ENCODE measurements around the gene ZBP1.

DNA sequence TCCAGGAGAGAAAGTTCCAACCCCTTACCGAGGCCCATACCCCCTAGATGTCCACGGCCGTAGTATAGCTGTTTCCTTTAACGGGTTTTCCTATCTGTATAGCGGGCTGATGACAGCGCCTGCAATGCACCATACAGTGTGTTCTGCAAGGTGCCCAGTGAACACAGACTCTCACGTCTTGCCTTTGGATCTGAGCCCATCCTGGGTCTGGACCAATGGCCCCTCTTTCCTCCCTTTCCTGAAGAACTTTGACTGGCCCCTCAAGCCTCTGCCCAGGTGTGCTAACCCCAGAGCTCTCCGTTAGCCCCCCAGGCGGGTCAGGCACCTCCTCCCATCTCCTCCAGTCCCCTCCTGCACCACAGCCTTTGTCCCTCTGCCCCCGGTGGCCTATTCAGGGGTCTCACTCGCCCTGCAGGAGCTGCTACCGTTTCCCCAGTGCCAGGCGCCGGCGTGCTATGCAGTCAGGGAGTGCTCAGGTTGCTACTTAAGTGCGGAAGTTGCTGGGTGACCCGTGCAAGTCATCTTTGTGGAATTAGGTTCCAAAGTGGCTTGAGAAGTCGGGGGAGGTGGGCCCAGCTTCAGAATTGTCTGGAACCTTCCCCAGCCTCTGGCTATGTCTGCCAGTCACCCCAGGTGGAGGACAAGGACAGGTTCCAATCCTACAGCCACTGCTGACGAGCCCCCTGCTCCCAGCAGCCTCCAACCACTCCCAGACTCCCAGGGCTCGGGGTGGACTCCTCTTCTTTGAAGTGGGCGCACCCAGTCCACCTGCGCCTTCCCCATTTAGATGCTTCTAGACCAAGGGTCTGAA, 35.0 kb upstream of the ZBP1 start:
- TF ChIP-seq, protein P1, sequence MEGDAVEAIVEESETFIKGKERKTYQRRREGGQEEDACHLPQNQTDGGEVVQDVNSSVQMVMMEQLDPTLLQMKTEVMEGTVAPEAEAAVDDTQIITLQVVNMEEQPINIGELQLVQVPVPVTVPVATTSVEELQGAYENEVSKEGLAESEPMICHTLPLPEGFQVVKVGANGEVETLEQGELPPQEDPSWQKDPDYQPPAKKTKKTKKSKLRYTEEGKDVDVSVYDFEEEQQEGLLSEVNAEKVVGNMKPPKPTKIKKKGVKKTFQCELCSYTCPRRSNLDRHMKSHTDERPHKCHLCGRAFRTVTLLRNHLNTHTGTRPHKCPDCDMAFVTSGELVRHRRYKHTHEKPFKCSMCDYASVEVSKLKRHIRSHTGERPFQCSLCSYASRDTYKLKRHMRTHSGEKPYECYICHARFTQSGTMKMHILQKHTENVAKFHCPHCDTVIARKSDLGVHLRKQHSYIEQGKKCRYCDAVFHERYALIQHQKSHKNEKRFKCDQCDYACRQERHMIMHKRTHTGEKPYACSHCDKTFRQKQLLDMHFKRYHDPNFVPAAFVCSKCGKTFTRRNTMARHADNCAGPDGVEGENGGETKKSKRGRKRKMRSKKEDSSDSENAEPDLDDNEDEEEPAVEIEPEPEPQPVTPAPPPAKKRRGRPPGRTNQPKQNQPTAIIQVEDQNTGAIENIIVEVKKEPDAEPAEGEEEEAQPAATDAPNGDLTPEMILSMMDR (IDR thresholded peaks at IDR 0.05), result no peak
- TF ChIP-seq POLR2A (IDR thresholded peaks at IDR 0.05), result no peak

Measured in testis (tissue), 2 donors.